Measurements from ENCODE around the gene EPB41L2. TPM values are rescaled to one million over a fixed set of nuclear protein-coding genes. Genes with fewer than 3 reads are reported as not detected.

EPB41L2 gene
- total RNA-seq, 2 donors from 2014 or later = 77.7 to 104 TPM

GRCh38 chr6:130870179-130870880 is 192.7 kb downstream of the EPB41L2 start:
- intact Hi-C loops (cut with DNase I, micrococcal nuclease) = loop anchor here in 1 of 2 donors (5.0 kb wide), 1 partner anchor 548 kb away; no protein-coding TSS in a partner anchor
- no peak for ATAC-seq
- DNase-seq = no peak

GRCh38 chr6:130869681-130870080 is 193.4 kb downstream of the EPB41L2 start:
- DNase-seq (no peak), ATAC-seq (no peak)
- intact Hi-C loops (cut with DNase I, micrococcal nuclease) = loop anchor here in 1 of 2 donors (5.0 kb wide), 1 partner anchor 547 kb away; no protein-coding TSS in a partner anchor

- ATAC-seq = no peak
- DNase-seq = no peak
- intact Hi-C loops (cut with DNase I, micrococcal nuclease) = no loop called here
Observed at GRCh38 chr6:130865793-130866192, 197.3 kb downstream of the EPB41L2 start.

- DNase-seq (no peak), ATAC-seq (no peak)
- intact Hi-C loops (cut with DNase I, micrococcal nuclease) = no loop called here
Observed at GRCh38 chr6:130864344-130864743, 198.7 kb downstream of the EPB41L2 start.

- DNase-seq (no peak), ATAC-seq (peak; percentile 78)
- intact Hi-C loops (cut with DNase I, micrococcal nuclease) = no loop called here
Observed at GRCh38 chr6:130863415-130864230, 199.4 kb downstream of the EPB41L2 start.

- intact Hi-C loops (cut with DNase I, micrococcal nuclease) = no loop called here
- no peak for DNase-seq
- ATAC-seq = no peak
Observed at GRCh38 chr6:130862370-130862769, 200.7 kb downstream of the EPB41L2 start.

- intact Hi-C loops (cut with DNase I, micrococcal nuclease) = no loop called here
- DNase-seq = no peak
- no peak for ATAC-seq
Observed at GRCh38 chr6:130859161-130859867, 203.7 kb downstream of the EPB41L2 start.

- ATAC-seq = peak; percentile 85
- intact Hi-C loops (cut with DNase I, micrococcal nuclease) = no loop called here
- no peak for DNase-seq
Observed at GRCh38 chr6:130858498-130859160, 204.4 kb downstream of the EPB41L2 start.

GRCh38 chr6:130858054-130858453 is 205.0 kb downstream of the EPB41L2 start:
- intact Hi-C loops (cut with DNase I, micrococcal nuclease) = no loop called here
- DNase-seq = no peak
- no peak for ATAC-seq

- DNase-seq (no peak), ATAC-seq (no peak)
- intact Hi-C loops (cut with DNase I, micrococcal nuclease) = no loop called here
Observed at GRCh38 chr6:130853555-130854183, 209.4 kb downstream of the EPB41L2 start.

GRCh38 chr6:130852844-130853554 is 210.0 kb downstream of the EPB41L2 start:
- DNase-seq (no peak), ATAC-seq (no peak)
- intact Hi-C loops (cut with DNase I, micrococcal nuclease) = no loop called here

- intact Hi-C loops (cut with DNase I, micrococcal nuclease) = no loop called here
- ATAC-seq (no peak), DNase-seq (no peak)
Observed at GRCh38 chr6:130851026-130851425, 212.0 kb downstream of the EPB41L2 start.

- no peak for ATAC-seq
- DNase-seq = no peak
- intact Hi-C loops (cut with DNase I, micrococcal nuclease) = no loop called here
Observed at GRCh38 chr6:130849594-130849993, 213.5 kb downstream of the EPB41L2 start.

GRCh38 chr6:130848945-130849344 is 214.1 kb downstream of the EPB41L2 start:
- ATAC-seq (peak; percentile 37), DNase-seq (no peak)

GRCh38 chr6:130847001-130847910 is 215.8 kb downstream of the EPB41L2 start:
- DNase-seq (no peak), ATAC-seq (no peak)
- intact Hi-C loops (cut with DNase I, micrococcal nuclease) = no loop called here

More at GRCh38 chr6:130848945-130849344, 214.1 kb downstream of the EPB41L2 start:
- intact Hi-C loops (cut with DNase I, micrococcal nuclease) = no loop called here

- ATAC-seq = no peak
- no peak for DNase-seq
- intact Hi-C loops (cut with DNase I, micrococcal nuclease) = no loop called here
Observed at GRCh38 chr6:130846501-130846900, 216.5 kb downstream of the EPB41L2 start.
